ENCODE measurements around the gene TOLLIP.

DNA sequence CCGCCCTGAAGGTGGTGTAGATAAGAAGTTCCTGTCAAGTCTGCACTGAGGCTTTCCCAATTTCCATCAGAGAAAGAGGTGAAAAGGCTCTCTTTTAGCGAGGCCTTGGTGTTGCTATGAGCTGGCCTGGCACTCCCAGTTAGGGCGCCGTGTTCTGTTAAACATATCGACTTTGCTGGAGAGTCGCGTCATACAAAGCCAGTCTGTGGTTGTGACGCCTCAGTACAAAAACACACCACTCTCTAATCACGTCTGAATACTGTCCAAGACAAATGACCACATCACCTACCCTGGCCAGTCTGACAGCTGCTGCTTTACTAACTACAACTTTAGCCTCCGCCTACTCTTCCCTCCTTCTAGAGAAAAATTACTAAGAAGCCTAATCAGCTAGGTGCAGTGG is 8.0 kb upstream of the TOLLIP start:
- no peak for TF ChIP-seq POLR2A (IDR thresholded peaks at IDR 0.05)
- TF ChIP-seq, protein P1, sequence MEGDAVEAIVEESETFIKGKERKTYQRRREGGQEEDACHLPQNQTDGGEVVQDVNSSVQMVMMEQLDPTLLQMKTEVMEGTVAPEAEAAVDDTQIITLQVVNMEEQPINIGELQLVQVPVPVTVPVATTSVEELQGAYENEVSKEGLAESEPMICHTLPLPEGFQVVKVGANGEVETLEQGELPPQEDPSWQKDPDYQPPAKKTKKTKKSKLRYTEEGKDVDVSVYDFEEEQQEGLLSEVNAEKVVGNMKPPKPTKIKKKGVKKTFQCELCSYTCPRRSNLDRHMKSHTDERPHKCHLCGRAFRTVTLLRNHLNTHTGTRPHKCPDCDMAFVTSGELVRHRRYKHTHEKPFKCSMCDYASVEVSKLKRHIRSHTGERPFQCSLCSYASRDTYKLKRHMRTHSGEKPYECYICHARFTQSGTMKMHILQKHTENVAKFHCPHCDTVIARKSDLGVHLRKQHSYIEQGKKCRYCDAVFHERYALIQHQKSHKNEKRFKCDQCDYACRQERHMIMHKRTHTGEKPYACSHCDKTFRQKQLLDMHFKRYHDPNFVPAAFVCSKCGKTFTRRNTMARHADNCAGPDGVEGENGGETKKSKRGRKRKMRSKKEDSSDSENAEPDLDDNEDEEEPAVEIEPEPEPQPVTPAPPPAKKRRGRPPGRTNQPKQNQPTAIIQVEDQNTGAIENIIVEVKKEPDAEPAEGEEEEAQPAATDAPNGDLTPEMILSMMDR (IDR thresholded peaks at IDR 0.05), result no peak

Data from right lobe of liver (tissue), 4 donors.